Testis (tissue), 3 donors: ENCODE measurements around the gene NUP93. TPM values are rescaled to one million over a fixed set of nuclear protein-coding genes. Genes with fewer than 3 reads are reported as not detected.
A peak's percentile ranks its signal among the peaks of the same experiment; 100 is the strongest.

Experiments used
- DNase-seq: peaks from one replicate; pipeline ENCODE4 v3.0.0-alpha.2; 2019
- H3K27ac ChIP-seq, 2 donors: fragments of 200-600 bp; sonication (generic); one replicate each; pipeline ENCODE4 v1.5.1; 2019
- H3K27me3 ChIP-seq: fragments of 200-600 bp; sonication (generic); one replicate; pipeline ENCODE4 v1.5.1; 2019
- H3K36me3 ChIP-seq: fragments of 200-600 bp; sonication (generic); one replicate; pipeline ENCODE4 v1.5.1; 2017; ENCODE audit warnings: low read depth; ENCODE audit errors: missing control alignments
- H3K4me1 ChIP-seq: fragments of 200-600 bp; sonication (generic); one replicate; pipeline ENCODE4 v1.5.1; 2019
- H3K4me3 ChIP-seq, 2 donors: fragments of 200-600 bp; sonication (generic); one replicate each; pipeline ENCODE4 v1.5.1; 2017 to 2019
- H3K9me3 ChIP-seq: fragments of 200-600 bp; sonication (generic); one replicate; pipeline ENCODE4 v1.5.1; 2017
- POLR2A ChIP-seq: fragments of 450-650 bp; IDR thresholded peaks from one replicate; pipeline ENCODE4 v1.6.1; 2017; ENCODE audit warnings: antibody characterized with exemption, mild to moderate bottlenecking, moderate library complexity
- WGBS, 2 donors: methylation state at CpG; one replicate each; pipeline ENCODE4 v1.1.5; 2018; 5-methylcytosine and 5-hydroxymethylcytosine counted together
- intact Hi-C: fragments of 100-400 bp; cut with DNase I; formaldehyde crosslinking; loops from one replicate; pipeline ENCODE4 v1.15.1; 2023; ENCODE audit warnings: low total_unique reads
- polyA plus RNA-seq: library from polyadenylated mRNA; stranded (reverse); fragments of 350-450 nt; fragmentation: Illumina TruSeq; extraction: RNeasy Lipid Tissue Mini Kit (QIAGEN cat#74804); gene quantifications from one replicate; pipeline ENCODE4 v1.2.3, GENCODE V29; 2014; ENCODE audit warnings: low read depth, low replicate concordance; ENCODE audit not compliant: insufficient read depth
- total RNA-seq, 2 donors: library from RNA; depleted of rRNA; stranded (reverse); fragments of >200 nt; gene quantifications; one replicate each; pipeline ENCODE4 v1.2.3, GENCODE V29; 2016
- TF ChIP-seq, protein P1 (sequence below), 3 experiments: fragments of 450-650 bp in 2 of 3; fragments of 200-600 bp in 1 of 3; sonication (generic) in 1 of 3; IDR thresholded peaks; one replicate each; pipeline ENCODE4 v1.5.1; 2016 to 2019; ENCODE audit warnings: antibody characterized with exemption in 3 of 3, mild to moderate bottlenecking in 2 of 3, moderate library complexity in 1 of 3

NUP93 gene
- total and polyA plus RNA-seq, 3 donors from 2014 or later = 94.2 to 147 (median 102) TPM

GRCh38 chr16:56848029-56848936 is 118.4 kb downstream of the NUP93 start:
- TF ChIP-seq, protein P1, sequence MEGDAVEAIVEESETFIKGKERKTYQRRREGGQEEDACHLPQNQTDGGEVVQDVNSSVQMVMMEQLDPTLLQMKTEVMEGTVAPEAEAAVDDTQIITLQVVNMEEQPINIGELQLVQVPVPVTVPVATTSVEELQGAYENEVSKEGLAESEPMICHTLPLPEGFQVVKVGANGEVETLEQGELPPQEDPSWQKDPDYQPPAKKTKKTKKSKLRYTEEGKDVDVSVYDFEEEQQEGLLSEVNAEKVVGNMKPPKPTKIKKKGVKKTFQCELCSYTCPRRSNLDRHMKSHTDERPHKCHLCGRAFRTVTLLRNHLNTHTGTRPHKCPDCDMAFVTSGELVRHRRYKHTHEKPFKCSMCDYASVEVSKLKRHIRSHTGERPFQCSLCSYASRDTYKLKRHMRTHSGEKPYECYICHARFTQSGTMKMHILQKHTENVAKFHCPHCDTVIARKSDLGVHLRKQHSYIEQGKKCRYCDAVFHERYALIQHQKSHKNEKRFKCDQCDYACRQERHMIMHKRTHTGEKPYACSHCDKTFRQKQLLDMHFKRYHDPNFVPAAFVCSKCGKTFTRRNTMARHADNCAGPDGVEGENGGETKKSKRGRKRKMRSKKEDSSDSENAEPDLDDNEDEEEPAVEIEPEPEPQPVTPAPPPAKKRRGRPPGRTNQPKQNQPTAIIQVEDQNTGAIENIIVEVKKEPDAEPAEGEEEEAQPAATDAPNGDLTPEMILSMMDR (IDR thresholded peaks at IDR 0.05) = no peak
- no peak for TF ChIP-seq POLR2A
- WGBS, 2 donors = 50 to 58% methylated on average over 11 of the region's 11 CpGs
- Histone ChIP-seq H3K9me3 (no peaks in the 10 kb centered on the region), H3K27me3 (no peaks in the 10 kb centered on the region), H3K4me3 (no peak overlapping the region), H3K27ac (peak overlapping the region; percentile 9 to 74), H3K36me3 (no peaks in the 10 kb centered on the region), H3K4me1 (peaks cover 25% of the 10 kb centered on the region)
- DNase-seq = no peak
- intact Hi-C loops = loop anchor here (10.0 kb wide), 1 partner anchor 123 kb away; no protein-coding TSS in a partner anchor

- intact Hi-C loops = loop anchor here (10.0 kb wide), 1 partner anchor 124 kb away; no protein-coding TSS in a partner anchor
- Histone ChIP-seq H3K27me3 (no peaks in the 10 kb centered on the region), H3K4me1 (peaks cover 25% of the 10 kb centered on the region), H3K27ac (peak overlapping the region in 1 of 2 donors; percentile 74), H3K4me3 (no peak overlapping the region), H3K36me3 (no peaks in the 10 kb centered on the region), H3K9me3 (no peaks in the 10 kb centered on the region)
- no peak for DNase-seq
- WGBS, 2 donors = 40 to 48% methylated on average over 7 of the region's 7 CpGs
- TF ChIP-seq POLR2A = no peak
- TF ChIP-seq, protein P1 (IDR thresholded peaks at IDR 0.05) = no peak
Measured at GRCh38 chr16:56848955-56849689, 119.2 kb downstream of the NUP93 start.

DNA sequence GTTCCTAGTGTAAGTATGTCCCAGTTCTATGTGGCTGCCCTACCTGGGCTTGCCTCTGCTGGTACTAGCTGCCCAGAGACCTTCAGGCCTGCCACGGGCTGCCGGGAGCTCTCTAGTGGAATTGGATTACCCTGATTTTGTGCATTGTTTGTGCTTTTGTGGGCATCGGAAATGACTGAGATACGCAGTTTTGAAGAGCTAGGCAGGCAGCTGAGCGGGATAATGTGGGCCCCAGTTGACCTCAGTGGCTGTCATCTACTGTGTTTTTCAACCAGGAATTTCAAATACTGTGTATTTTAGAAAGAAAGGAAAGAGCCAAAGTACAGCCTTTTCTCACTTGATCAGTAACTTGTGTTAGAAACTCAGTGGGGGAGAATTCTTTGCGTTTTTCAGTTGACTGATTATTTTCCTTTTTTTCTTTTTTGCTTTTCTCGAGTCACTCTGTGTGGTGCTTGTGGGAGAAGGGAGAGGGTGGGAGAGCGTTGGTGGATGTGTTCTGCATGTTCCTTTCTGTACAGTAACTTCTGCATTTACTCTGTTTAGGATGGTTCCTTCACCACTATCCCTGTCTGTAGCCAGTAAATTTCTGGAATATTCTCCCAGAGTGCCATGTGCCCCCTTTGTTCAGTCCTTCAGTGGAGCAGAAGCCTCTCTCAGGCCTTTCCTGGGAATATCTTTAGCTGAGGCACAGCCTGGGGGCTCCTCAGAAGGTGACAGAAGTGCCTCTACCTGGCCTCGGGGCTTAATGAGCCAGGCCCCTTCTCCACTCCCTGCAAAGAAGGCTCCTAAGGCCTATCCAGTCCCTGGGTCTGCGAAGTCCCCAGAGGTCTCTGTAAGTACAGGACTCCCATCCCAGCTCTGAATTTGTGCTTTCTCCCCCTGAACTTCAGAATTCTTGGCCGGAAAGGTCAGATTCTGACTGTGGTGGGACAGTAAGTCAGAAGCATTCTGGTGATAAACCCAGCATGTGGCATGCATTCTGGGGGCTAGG is 120.1 kb downstream of the NUP93 start:
- TF ChIP-seq, protein P1 (IDR thresholded peaks at IDR 0.05) = no peak
- TF ChIP-seq POLR2A = no peak
- H3K27me3 ChIP-seq = no peaks in the 10 kb centered on the region
- WGBS, 2 donors = 68 to 72% methylated on average over 11 of the region's 11 CpGs
- intact Hi-C loops = loop anchor here (10.0 kb wide), 1 partner anchor 125 kb away; no protein-coding TSS in a partner anchor
- H3K4me3 ChIP-seq = no peak overlapping the region
- DNase-seq = no peak
- peak overlapping the region in 1 of 2 donors; percentile 74 for H3K27ac ChIP-seq
- H3K9me3 ChIP-seq = no peaks in the 10 kb centered on the region
- H3K4me1 ChIP-seq = peaks cover 25% of the 10 kb centered on the region
- H3K36me3 ChIP-seq = no peaks in the 10 kb centered on the region

DNA sequence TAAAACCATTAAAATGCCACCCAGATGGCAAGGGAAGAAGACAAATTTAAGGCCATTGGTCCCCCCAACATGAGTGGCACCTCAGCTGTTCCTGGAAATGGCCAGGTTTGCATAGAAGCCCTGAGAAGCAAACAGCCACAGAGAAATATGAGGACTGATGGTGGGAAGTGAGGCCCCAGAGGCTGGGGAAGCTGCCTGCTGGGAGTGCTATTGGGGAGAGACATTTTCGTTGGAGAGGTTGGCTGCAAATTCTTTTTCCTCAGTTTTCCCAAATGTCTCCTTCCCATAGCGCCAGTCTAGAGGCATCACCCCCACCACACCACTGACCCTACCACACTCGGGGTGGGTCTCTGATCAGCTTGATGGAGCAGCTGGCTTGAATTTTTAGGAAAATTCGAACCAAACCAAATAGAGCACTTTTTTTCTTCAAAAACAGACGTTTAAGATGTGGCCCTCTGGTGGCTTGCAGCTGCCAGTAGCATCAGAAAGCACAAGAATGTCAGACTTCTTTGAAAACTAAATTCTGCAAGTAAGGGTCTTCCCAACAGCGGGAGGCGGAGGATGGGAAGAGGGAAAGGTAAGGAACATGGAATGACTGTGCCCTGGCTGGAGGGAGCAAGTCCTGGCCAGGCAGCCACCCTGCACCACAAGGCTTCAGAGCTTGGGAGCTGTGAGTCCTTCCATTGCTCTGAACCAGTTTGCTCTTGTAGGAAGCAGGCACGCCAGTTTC is 121.9 kb downstream of the NUP93 start:
- no peak overlapping the region for H3K4me3 ChIP-seq
- H3K4me1 ChIP-seq = peaks cover 24% of the 10 kb centered on the region
- no peak overlapping the region for H3K27ac ChIP-seq
- DNase-seq = no peak
- 67 to 75% methylated on average over 7 to 8 of the region's 8 CpGs for WGBS, 2 donors
- no peaks in the 10 kb centered on the region for H3K36me3 ChIP-seq
- intact Hi-C loops = no loop called here
- no peaks in the 10 kb centered on the region for H3K27me3 ChIP-seq
- no peaks in the 10 kb centered on the region for H3K9me3 ChIP-seq
- TF ChIP-seq, protein P1 (IDR thresholded peaks at IDR 0.05) = peak in 2 of 3 experiments; percentile 34 to 45
- TF ChIP-seq POLR2A = no peak
